GM23338 (cell line): ENCODE data around the gene SHMT1. TPM values are rescaled to one million over a fixed set of nuclear protein-coding genes. Genes with fewer than 3 reads are reported as not detected.

Experiments
- ATAC-seq: fragments of 200-7000 bp; cut with Tn5 transposase; 3 replicates; pipeline ENCODE4 v1.9.1; 2020
- DNase-seq: peaks from one replicate; pipeline ENCODE4 v3.0.0-alpha.2; 2015; ENCODE audit warnings: low spot score
- H2AFZ ChIP-seq: fragments of 200-600 bp; sonication (generic); 2 replicates; pipeline ENCODE4 v1.8.0; 2016; ENCODE audit warnings: antibody characterized with exemption, mild to moderate bottlenecking, moderate library complexity
- H3F3A ChIP-seq: fragments of 200-600 bp; sonication (generic); replicated peaks from 2 replicates; pipeline ENCODE4 v1.8.0; 2017; ENCODE audit warnings: antibody characterized with exemption, mixed run types, low read depth
- H3K27ac ChIP-seq: fragments of 200-600 bp; sonication (generic); 2 replicates; pipeline ENCODE4 v1.6.1; 2016; ENCODE audit warnings: low read depth
- H3K27me3 ChIP-seq: fragments of 200-600 bp; sonication (generic); 2 replicates; pipeline ENCODE4 v1.8.0; 2016; ENCODE audit warnings: mild to moderate bottlenecking, mixed run types, moderate library complexity; ENCODE audit not compliant: insufficient read depth
- H3K36me3 ChIP-seq: fragments of 200-600 bp; sonication (generic); 2 replicates; pipeline ENCODE4 v1.8.0; 2016; ENCODE audit warnings: mild to moderate bottlenecking; ENCODE audit not compliant: insufficient read depth
- H3K4me1 ChIP-seq: fragments of 200-600 bp; sonication (generic); 2 replicates; pipeline ENCODE4 v1.8.0; 2016; ENCODE audit warnings: mild to moderate bottlenecking, moderate library complexity; ENCODE audit not compliant: insufficient read depth
- H3K4me2 ChIP-seq: fragments of 200-600 bp; sonication (generic); 2 replicates; pipeline ENCODE4 v1.7.1; 2017; ENCODE audit warnings: mixed run types
- H3K4me3 ChIP-seq: fragments of 200-600 bp; sonication (generic); 2 replicates; pipeline ENCODE4 v1.6.1; 2016; ENCODE audit warnings: mixed run types
- H3K79me2 ChIP-seq: fragments of 200-600 bp; sonication (generic); replicated peaks from 2 replicates; pipeline ENCODE4 v1.8.0; 2017; ENCODE audit warnings: mild to moderate bottlenecking; ENCODE audit not compliant: insufficient read depth
- H3K9me2 ChIP-seq: fragments of 200-600 bp; sonication (generic); 2 replicates; pipeline ENCODE4 v1.8.0; 2017; ENCODE audit not compliant: insufficient read depth
- H4K20me1 ChIP-seq: fragments of 200-600 bp; sonication (generic); replicated peaks from 2 replicates; pipeline ENCODE4 v1.8.0; 2017; ENCODE audit warnings: mild to moderate bottlenecking; ENCODE audit not compliant: insufficient read depth
- H3K27ac Mint-ChIP-seq: 2 replicates; pipeline ENCODE4 v1.8.0; 2020; ENCODE audit warnings: inconsistent platforms, mild to moderate bottlenecking, moderate library complexity, mixed read lengths
- H3K27me3 Mint-ChIP-seq: 3 replicates; pipeline ENCODE4 v1.8.0; 2022; ENCODE audit warnings: low read depth, mild to moderate bottlenecking, moderate library complexity, mixed read lengths, inconsistent platforms; ENCODE audit not compliant: insufficient read depth, poor library complexity
- H3K36me3 Mint-ChIP-seq: 3 replicates; pipeline ENCODE4 v1.8.0; 2021; ENCODE audit warnings: low read depth, mild to moderate bottlenecking, inconsistent platforms, moderate library complexity, mixed read lengths
- H3K4me1 Mint-ChIP-seq: 3 replicates; pipeline ENCODE4 v1.8.0; 2020; ENCODE audit warnings: mild to moderate bottlenecking, inconsistent platforms, mixed read lengths
- H3K4me3 Mint-ChIP-seq: 3 replicates; pipeline ENCODE4 v1.8.0; 2021; ENCODE audit warnings: moderate library complexity, mild to moderate bottlenecking, inconsistent platforms, mixed read lengths
- H3K9me3 Mint-ChIP-seq: 3 replicates; pipeline ENCODE4 v1.8.0; 2020; ENCODE audit warnings: moderate library complexity, mild to moderate bottlenecking, inconsistent platforms, mixed read lengths
- CREB1 ChIP-seq: fragments of 250-450 bp; sonication (Bioruptor Pico); IDR thresholded peaks from 2 replicates; pipeline ENCODE4 v1.5.0; 2020; ENCODE audit warnings: low read depth, mild to moderate bottlenecking, moderate library complexity
- CTCF ChIP-seq, 2 experiments: fragments of 200-600 bp in 1 of 2; sonication (generic) in 1 of 2; conservative IDR thresholded peaks; 2 replicates each; pipeline versions ENCODE4 v1.5.1 to v1.6.1; 2016 to 2017; ENCODE audit warnings: antibody characterized with exemption in 2 of 2, low read depth in 2 of 2, mild to moderate bottlenecking in 2 of 2, moderate library complexity in 1 of 2
- ETS1 ChIP-seq: IDR thresholded peaks from 2 replicates; pipeline ENCODE4 v1.6.1; 2016; ENCODE audit warnings: antibody characterized with exemption
- EZH2 ChIP-seq: fragments of 200-600 bp; sonication (generic); IDR thresholded peaks from one replicate; pipeline ENCODE4 v1.8.0; 2017; ENCODE audit warnings: antibody characterized with exemption, mild to moderate bottlenecking, low read depth; ENCODE audit not compliant: unreplicated experiment
- EZH2phosphoT487 ChIP-seq: fragments of 200-600 bp; sonication (generic); IDR thresholded peaks from one replicate; pipeline ENCODE4 v1.8.1; 2018; ENCODE audit warnings: antibody characterized with exemption; ENCODE audit not compliant: unreplicated experiment
- JUNB ChIP-seq: IDR thresholded peaks from one replicate; pipeline ENCODE4 v1.6.1; 2016; ENCODE audit warnings: antibody characterized with exemption; ENCODE audit not compliant: unreplicated experiment
- NANOG ChIP-seq: IDR thresholded peaks from 2 replicates; pipeline ENCODE4 v1.6.1; 2016; ENCODE audit warnings: antibody characterized with exemption, borderline replicate concordance
- POLR2AphosphoS5 ChIP-seq: IDR thresholded peaks from 2 replicates; pipeline ENCODE4 v1.6.1; 2016; ENCODE audit warnings: antibody characterized with exemption, low read depth
- STAT1 ChIP-seq: IDR thresholded peaks from one replicate; pipeline ENCODE4 v1.6.1; 2016; ENCODE audit warnings: antibody characterized with exemption; ENCODE audit not compliant: unreplicated experiment
- ZNF114 ChIP-seq: fragments of 250-450 bp; sonication (Bioruptor Pico); IDR thresholded peaks from 2 replicates; pipeline ENCODE4 v1.5.0; 2020; ENCODE audit warnings: mild to moderate bottlenecking, moderate library complexity
- ZNF331 ChIP-seq: fragments of 250-450 bp; sonication (Bioruptor Pico); IDR thresholded peaks from 2 replicates; pipeline ENCODE4 v1.5.0; 2020; ENCODE audit warnings: low read depth, mild to moderate bottlenecking, moderate library complexity
- ZNF462 ChIP-seq: fragments of 250-450 bp; sonication (Bioruptor Pico); IDR thresholded peaks from 2 replicates; pipeline ENCODE4 v1.5.0; 2020; ENCODE audit warnings: mild to moderate bottlenecking, moderate library complexity
- polyA plus RNA-seq: library from polyadenylated mRNA; unstranded; fragments of >200 nt; fragmentation: Nextera tagmentation; extraction: Ambion mirVana; gene quantifications from 2 replicates; pipeline ENCODE4 v1.2.1, GENCODE V29; 2016
- total RNA-seq: library from RNA; depleted of rRNA; stranded (reverse); fragments of >200 nt; shearing (Covaris generic); gene quantifications from 2 replicates; pipeline ENCODE4 v1.2.3, GENCODE V29; 2014

The SHMT1 gene
- total and polyA plus RNA-seq, 2 experiments from 2014 or later = 22.8 to 33.3 TPM

- no peak for TF ChIP-seq ETS1
- TF ChIP-seq NANOG = no peak
- TF ChIP-seq ZNF114 = no peak
- no peak for TF ChIP-seq CTCF (conservative IDR thresholded peaks at IDR 0.05; ENCODE audit: low read depth in 2 of 2)
- no peak for TF ChIP-seq STAT1
- no peak for TF ChIP-seq EZH2phosphoT487
- no peak for TF ChIP-seq ZNF331
- TF ChIP-seq JUNB = no peak
- TF ChIP-seq EZH2 = no peak
- TF ChIP-seq CREB1 (CRISPR knock-in tag) = no peak
- no peak for TF ChIP-seq POLR2AphosphoS5
These were observed 47.4 kb downstream of the SHMT1 start (continued) for GRCh38 chr17:18315961-18316360.

GRCh38 chr17:18315562-18315922 lies 47.8 kb downstream of the SHMT1 start:
- peaks cover 11% of the 10 kb centered on the region; the same call in 1 of the 2 replicates for H3K36me3 ChIP-seq
- H3K4me1 Mint-ChIP-seq = peaks cover 38% of the 10 kb centered on the region
- peaks cover 24% of the 10 kb centered on the region for H3K27me3 Mint-ChIP-seq
- peak overlapping the region; percentile 90 for H2AFZ ChIP-seq
- peak overlapping the region; percentile 99 for H3K27ac Mint-ChIP-seq
- H3K36me3 Mint-ChIP-seq = peaks cover 54% of the 10 kb centered on the region
- peaks cover 7% of the 10 kb centered on the region; the same call in 1 of the 3 replicates for H3K9me3 Mint-ChIP-seq
- peaks cover 83% of the 10 kb centered on the region for H3K79me2 ChIP-seq
- peak overlapping the region; percentile 88 for H3K4me3 Mint-ChIP-seq
- ATAC-seq (no peak), DNase-seq (no peak)
- peaks cover 21% of the 10 kb centered on the region for H4K20me1 ChIP-seq
- no peaks in the 10 kb centered on the region for H3K27me3 ChIP-seq
- H3K27ac ChIP-seq = peak overlapping the region; percentile 100
- H3K4me2 ChIP-seq = peak overlapping the region; percentile 100
- H3K4me3 ChIP-seq = peak overlapping the region; percentile 99
- H3K9me2 ChIP-seq = no peaks in the 10 kb centered on the region
- 0 out of 2 replicates have a peak, but pooled peaks cover 6% of the 10 kb centered on the region for H3F3A ChIP-seq
- peaks cover 17% of the 10 kb centered on the region; the same call in 1 of the 2 replicates for H3K4me1 ChIP-seq
- no peak for TF ChIP-seq JUNB
- TF ChIP-seq POLR2AphosphoS5 = no peak
- no peak for TF ChIP-seq EZH2phosphoT487
- TF ChIP-seq ZNF462 = no peak
- TF ChIP-seq ZNF331 = no peak
- no peak for TF ChIP-seq NANOG
- TF ChIP-seq ETS1 = no peak
- no peak for TF ChIP-seq ZNF114
- no peak for TF ChIP-seq CTCF (conservative IDR thresholded peaks at IDR 0.05; ENCODE audit: low read depth in 2 of 2)
- no peak for TF ChIP-seq EZH2
